ENCODE measurements around the gene TRAF3IP3.

Gene TRAF3IP3

GRCh38 chr1:209830722-209831121 lies 74.9 kb downstream of the TRAF3IP3 start:
- H3K27me3 ChIP-seq (ENCODE audit: control insufficient read depth in 5 of 5, insufficient read depth in 4 of 5, low read length in 5 of 5), result no peaks in the 10 kb centered on the region
- H3K27ac ChIP-seq (ENCODE audit: low read depth, low read length), result no peak overlapping the region
- no peak overlapping the region for H3K4me3 ChIP-seq (ENCODE audit: low read depth in 1 of 5, low read length in 5 of 5)
- H3K4me1 ChIP-seq (ENCODE audit: control insufficient read depth in 5 of 5, insufficient read depth in 5 of 5, low read length in 5 of 5), result peaks cover 3 to 14% (median 11%) of the 10 kb centered on the region in 5 donors
- H3K9ac ChIP-seq (ENCODE audit: low read length in 5 of 5), result no peak overlapping the region
- H3K36me3 ChIP-seq (ENCODE audit: control insufficient read depth in 5 of 5, insufficient read depth in 5 of 5, low read length in 5 of 5), result peaks cover 37 to 47% (median 47%) of the 10 kb centered on the region in 5 donors
- H3K9me3 ChIP-seq (ENCODE audit: control insufficient read depth in 5 of 5, low read length in 5 of 5), result no peaks in the 10 kb centered on the region

GRCh38 chr1:209831615-209832014 lies 75.8 kb downstream of the TRAF3IP3 start:
- peaks cover 41 to 55% (median 52%) of the 10 kb centered on the region in 5 donors for H3K36me3 ChIP-seq (ENCODE audit: control insufficient read depth in 5 of 5, insufficient read depth in 5 of 5, low read length in 5 of 5)
- no peak overlapping the region for H3K9ac ChIP-seq (ENCODE audit: low read length in 5 of 5)
- H3K4me1 ChIP-seq (ENCODE audit: control insufficient read depth in 5 of 5, insufficient read depth in 5 of 5, low read length in 5 of 5), result peaks cover 3 to 14% (median 11%) of the 10 kb centered on the region in 5 donors
- H3K27ac ChIP-seq (ENCODE audit: low read depth, low read length), result no peak overlapping the region
- H3K9me3 ChIP-seq (ENCODE audit: control insufficient read depth in 5 of 5, low read length in 5 of 5), result no peaks in the 10 kb centered on the region
- no peaks in the 10 kb centered on the region for H3K27me3 ChIP-seq (ENCODE audit: control insufficient read depth in 5 of 5, insufficient read depth in 4 of 5, low read length in 5 of 5)
- H3K4me3 ChIP-seq (ENCODE audit: low read depth in 1 of 5, low read length in 5 of 5), result no peak overlapping the region

All from subcutaneous abdominal adipose tissue (tissue), 5 donors.